WTC11 (cell line): ENCODE data around the gene DEFB127. TPM values are rescaled to one million over a fixed set of nuclear protein-coding genes. Genes with fewer than 3 reads are reported as not detected.

Source experiments
- ATAC-seq: fragments of 200-7000 bp; cut with Tn5 transposase; 2 replicates; pipeline ENCODE4 v1.10.0; 2021; ENCODE audit warnings: mild to moderate bottlenecking, moderate library complexity
- CTCF ChIA-PET: fragments of 300-600 bp; sonication (Branson Sonifier 250); formaldehyde crosslinking; loops from one replicate; lab custom pipeline; 2021; ENCODE audit warnings: antibody characterized with exemption; lab: Charles Lee
- POLR2A ChIA-PET: fragments of 350-600 bp; sonication (Branson Sonifier 250); formaldehyde crosslinking; loops from one replicate; lab custom pipeline; 2021; ENCODE audit warnings: antibody characterized with exemption; lab: Charles Lee
- DNase-seq: peaks from one replicate; pipeline ENCODE4 v3.0.0; 2021; ENCODE audit warnings: low spot score
- H3K27ac Mint-ChIP-seq: 2 replicates; pipeline ENCODE4 v1.8.0; 2021; ENCODE audit warnings: mixed read lengths
- H3K27me3 Mint-ChIP-seq: 2 replicates; pipeline ENCODE4 v1.8.0; 2021; ENCODE audit warnings: low read depth, mild to moderate bottlenecking, moderate library complexity, mixed read lengths
- H3K36me3 Mint-ChIP-seq: 2 replicates; pipeline ENCODE4 v1.8.0; 2021; ENCODE audit warnings: mixed read lengths
- H3K4me1 Mint-ChIP-seq: 2 replicates; pipeline ENCODE4 v1.8.0; 2022; ENCODE audit warnings: mixed read lengths
- H3K4me3 Mint-ChIP-seq: 2 replicates; pipeline ENCODE4 v1.8.0; 2021; ENCODE audit warnings: mild to moderate bottlenecking, moderate library complexity, mixed read lengths
- H3K9me3 Mint-ChIP-seq: 2 replicates; pipeline ENCODE4 v1.8.0; 2021; ENCODE audit warnings: mixed read lengths
- CBFB ChIP-seq: sonication (generic); formaldehyde crosslinking; IDR thresholded peaks from 2 replicates; pipeline ENCODE4 v1.8.1; 2022; ENCODE audit warnings: mild to moderate bottlenecking, low read depth, missing genetic modification reagents
- ESRRA ChIP-seq: sonication (generic); formaldehyde crosslinking; IDR thresholded peaks from 2 replicates; pipeline ENCODE4 v1.8.1; 2022; ENCODE audit warnings: mild to moderate bottlenecking, missing genetic modification reagents, borderline replicate concordance
- FOXK1 ChIP-seq: sonication (generic); formaldehyde crosslinking; IDR thresholded peaks from 2 replicates; pipeline ENCODE4 v1.8.0; 2022; ENCODE audit warnings: mild to moderate bottlenecking, moderate library complexity, missing genetic modification reagents
- FOXP1 ChIP-seq: sonication (generic); formaldehyde crosslinking; IDR thresholded peaks from 2 replicates; pipeline ENCODE4 v1.8.0; 2022; ENCODE audit warnings: missing genetic modification reagents, mild to moderate bottlenecking, moderate library complexity, borderline replicate concordance
- GTF2I ChIP-seq: fragments of 250-450 bp; sonication (Bioruptor Pico); conservative IDR thresholded peaks from 2 replicates; pipeline ENCODE4 v1.4.0; 2021; ENCODE audit warnings: mild to moderate bottlenecking
- KAT7 ChIP-seq: sonication (generic); formaldehyde crosslinking; IDR thresholded peaks from 2 replicates; pipeline ENCODE4 v1.8.1; 2023; ENCODE audit warnings: missing genetic modification reagents, mild to moderate bottlenecking, borderline replicate concordance
- MXD4 ChIP-seq: fragments of 250-450 bp; sonication (Bioruptor Pico); IDR thresholded peaks from 2 replicates; pipeline ENCODE4 v1.8.0; 2021; ENCODE audit warnings: mild to moderate bottlenecking, moderate library complexity, borderline replicate concordance
- NR3C1 ChIP-seq: sonication (generic); formaldehyde crosslinking; conservative IDR thresholded peaks from 2 replicates; pipeline ENCODE4 v1.8.1; 2023; ENCODE audit warnings: low read depth, mild to moderate bottlenecking, missing genetic modification reagents
- SP1 ChIP-seq: sonication (generic); formaldehyde crosslinking; conservative IDR thresholded peaks from 2 replicates; pipeline ENCODE4 v1.8.1; 2022; ENCODE audit warnings: missing genetic modification reagents
- ZNF219 ChIP-seq: sonication (generic); formaldehyde crosslinking; IDR thresholded peaks from 2 replicates; pipeline ENCODE4 v1.8.0; 2023; ENCODE audit warnings: missing genetic modification reagents, mild to moderate bottlenecking, borderline replicate concordance
- ZNF317 ChIP-seq: sonication (generic); formaldehyde crosslinking; IDR thresholded peaks from 2 replicates; pipeline ENCODE4 v1.8.1; 2023; ENCODE audit warnings: low read depth, mild to moderate bottlenecking, moderate library complexity, missing genetic modification reagents, borderline replicate concordance
- ZNF423 ChIP-seq: fragments of 250-450 bp; sonication (Bioruptor Pico); IDR thresholded peaks from 2 replicates; pipeline ENCODE4 v2.1.2; 2022; ENCODE audit warnings: mild to moderate bottlenecking, moderate library complexity
- total RNA-seq: library from RNA; stranded (reverse); gene quantifications from 3 replicates; pipeline ENCODE4 v1.2.3, GENCODE V29; 2021
- TF ChIP-seq, protein P1 (sequence below): fragments of 250-450 bp; sonication (Bioruptor Pico); IDR thresholded peaks from 2 replicates; pipeline ENCODE4 v1.9.0; 2021; ENCODE audit warnings: mild to moderate bottlenecking
- TF ChIP-seq, protein P2 (sequence below): sonication (generic); formaldehyde crosslinking; conservative IDR thresholded peaks from 2 replicates; pipeline ENCODE4 v1.8.1; 2022; ENCODE audit warnings: mild to moderate bottlenecking, missing genetic modification reagents
- TF ChIP-seq, protein P3 (sequence below): sonication (generic); formaldehyde crosslinking; IDR thresholded peaks from 2 replicates; pipeline ENCODE4 v1.8.0; 2023; ENCODE audit warnings: missing genetic modification reagents
- TF ChIP-seq, protein P4 (sequence below): sonication (generic); formaldehyde crosslinking; IDR thresholded peaks from 2 replicates; pipeline ENCODE4 v1.8.1; 2023; ENCODE audit warnings: mild to moderate bottlenecking, moderate library complexity, missing genetic modification reagents
- TF ChIP-seq, protein P5 (sequence below): sonication (generic); formaldehyde crosslinking; IDR thresholded peaks from 2 replicates; pipeline ENCODE4 v1.8.1; 2022; ENCODE audit warnings: mild to moderate bottlenecking, moderate library complexity, missing genetic modification reagents
- TF ChIP-seq, protein P6 (sequence below): sonication (generic); formaldehyde crosslinking; IDR thresholded peaks from 2 replicates; pipeline ENCODE4 v1.8.0; 2022; ENCODE audit warnings: missing genetic modification reagents
- TF ChIP-seq, protein P7 (sequence below): sonication (generic); formaldehyde crosslinking; conservative IDR thresholded peaks from 2 replicates; pipeline ENCODE4 v1.8.1; 2023; ENCODE audit warnings: mild to moderate bottlenecking, low read depth, missing genetic modification reagents, moderate library complexity

Gene DEFB127
- total RNA-seq, 1 experiment from 2014 or later: not detected

DNA sequence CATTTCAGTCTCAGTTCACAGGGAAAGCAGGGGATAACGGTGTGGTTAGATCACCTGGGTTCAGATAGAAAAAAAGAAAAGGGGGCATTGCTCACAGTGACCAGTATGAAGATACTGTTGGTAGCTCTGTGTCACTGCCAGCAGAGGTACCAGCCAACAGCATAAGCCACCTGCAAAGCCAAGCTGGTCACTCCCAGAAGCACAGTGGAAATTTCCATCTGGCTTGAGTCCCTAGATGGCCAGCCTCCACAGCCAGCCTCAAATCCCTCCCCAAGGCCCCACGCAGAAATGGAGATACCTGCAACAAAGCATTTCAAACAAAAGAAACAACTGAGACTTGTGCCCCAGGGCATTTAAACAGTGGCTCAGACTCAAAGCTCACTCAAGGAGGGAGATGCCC lies 11.6 kb downstream of the DEFB127 start:
- no peak for DNase-seq
- Mint-ChIP-seq H3K9me3 (no peaks in the 10 kb centered on the region; the same call in 1 of the 2 replicates), H3K4me3 (no peak overlapping the region), H3K4me1 (no peaks in the 10 kb centered on the region), H3K27ac (no peak overlapping the region), H3K27me3 (peaks cover 24% of the 10 kb centered on the region), H3K36me3 (no peaks in the 10 kb centered on the region)
- ChIA-PET CTCF (interaction anchor here (0.8 kb wide), 1 partner anchor 31 kb away, joined by 3 read pairs; no protein-coding TSS in a partner anchor), POLR2A (no interaction called here)
- TF ChIP-seq CBFB (no peak), SP1 (CRISPR knock-in tag) (no peak), GTF2I (CRISPR knock-in tag) (no peak), ZNF317 (CRISPR knock-in tag) (no peak), FOXP1 (CRISPR knock-in tag) (no peak), NR3C1 (CRISPR knock-in tag) (no peak)
- TF ChIP-seq, protein P1, sequence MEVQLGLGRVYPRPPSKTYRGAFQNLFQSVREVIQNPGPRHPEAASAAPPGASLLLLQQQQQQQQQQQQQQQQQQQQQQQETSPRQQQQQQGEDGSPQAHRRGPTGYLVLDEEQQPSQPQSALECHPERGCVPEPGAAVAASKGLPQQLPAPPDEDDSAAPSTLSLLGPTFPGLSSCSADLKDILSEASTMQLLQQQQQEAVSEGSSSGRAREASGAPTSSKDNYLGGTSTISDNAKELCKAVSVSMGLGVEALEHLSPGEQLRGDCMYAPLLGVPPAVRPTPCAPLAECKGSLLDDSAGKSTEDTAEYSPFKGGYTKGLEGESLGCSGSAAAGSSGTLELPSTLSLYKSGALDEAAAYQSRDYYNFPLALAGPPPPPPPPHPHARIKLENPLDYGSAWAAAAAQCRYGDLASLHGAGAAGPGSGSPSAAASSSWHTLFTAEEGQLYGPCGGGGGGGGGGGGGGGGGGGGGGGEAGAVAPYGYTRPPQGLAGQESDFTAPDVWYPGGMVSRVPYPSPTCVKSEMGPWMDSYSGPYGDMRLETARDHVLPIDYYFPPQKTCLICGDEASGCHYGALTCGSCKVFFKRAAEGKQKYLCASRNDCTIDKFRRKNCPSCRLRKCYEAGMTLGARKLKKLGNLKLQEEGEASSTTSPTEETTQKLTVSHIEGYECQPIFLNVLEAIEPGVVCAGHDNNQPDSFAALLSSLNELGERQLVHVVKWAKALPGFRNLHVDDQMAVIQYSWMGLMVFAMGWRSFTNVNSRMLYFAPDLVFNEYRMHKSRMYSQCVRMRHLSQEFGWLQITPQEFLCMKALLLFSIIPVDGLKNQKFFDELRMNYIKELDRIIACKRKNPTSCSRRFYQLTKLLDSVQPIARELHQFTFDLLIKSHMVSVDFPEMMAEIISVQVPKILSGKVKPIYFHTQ: no peak
- TF ChIP-seq, protein P2, sequence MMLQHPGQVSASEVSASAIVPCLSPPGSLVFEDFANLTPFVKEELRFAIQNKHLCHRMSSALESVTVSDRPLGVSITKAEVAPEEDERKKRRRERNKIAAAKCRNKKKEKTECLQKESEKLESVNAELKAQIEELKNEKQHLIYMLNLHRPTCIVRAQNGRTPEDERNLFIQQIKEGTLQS (CRISPR knock-in tag): no peak
- TF ChIP-seq, protein P3, sequence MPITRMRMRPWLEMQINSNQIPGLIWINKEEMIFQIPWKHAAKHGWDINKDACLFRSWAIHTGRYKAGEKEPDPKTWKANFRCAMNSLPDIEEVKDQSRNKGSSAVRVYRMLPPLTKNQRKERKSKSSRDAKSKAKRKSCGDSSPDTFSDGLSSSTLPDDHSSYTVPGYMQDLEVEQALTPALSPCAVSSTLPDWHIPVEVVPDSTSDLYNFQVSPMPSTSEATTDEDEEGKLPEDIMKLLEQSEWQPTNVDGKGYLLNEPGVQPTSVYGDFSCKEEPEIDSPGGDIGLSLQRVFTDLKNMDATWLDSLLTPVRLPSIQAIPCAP (CRISPR knock-in tag): no peak
- no peak for ATAC-seq

DNA sequence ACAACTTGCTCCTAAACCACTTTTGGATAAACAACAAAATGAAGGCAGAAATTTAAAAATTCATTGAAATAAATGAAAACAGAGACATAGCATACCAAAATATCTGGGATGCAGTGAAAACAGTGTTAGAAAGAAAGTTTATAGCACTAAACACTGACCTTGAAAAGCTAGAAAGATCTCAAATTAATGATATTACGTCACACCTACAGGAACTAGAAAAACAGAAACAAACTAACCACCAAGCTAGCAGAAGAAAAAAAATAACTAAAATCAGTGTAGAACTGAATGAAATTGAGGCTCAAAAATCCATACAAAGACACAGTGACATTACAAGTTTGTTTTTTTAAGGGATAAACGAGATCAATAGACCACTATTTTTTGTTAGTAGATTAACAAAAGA lies 27.0 kb downstream of the DEFB127 start:
- peaks cover 10% of the 10 kb centered on the region for H3K4me1 Mint-ChIP-seq
- H3K36me3 Mint-ChIP-seq: no peaks in the 10 kb centered on the region
- no peak overlapping the region for H3K27ac Mint-ChIP-seq
- no peak overlapping the region for H3K4me3 Mint-ChIP-seq
- ATAC-seq (no peak), DNase-seq (no peak)
- TF ChIP-seq MXD4 (CRISPR knock-in tag) (no peak), ESRRA (CRISPR knock-in tag) (no peak)
- TF ChIP-seq, protein P4, sequence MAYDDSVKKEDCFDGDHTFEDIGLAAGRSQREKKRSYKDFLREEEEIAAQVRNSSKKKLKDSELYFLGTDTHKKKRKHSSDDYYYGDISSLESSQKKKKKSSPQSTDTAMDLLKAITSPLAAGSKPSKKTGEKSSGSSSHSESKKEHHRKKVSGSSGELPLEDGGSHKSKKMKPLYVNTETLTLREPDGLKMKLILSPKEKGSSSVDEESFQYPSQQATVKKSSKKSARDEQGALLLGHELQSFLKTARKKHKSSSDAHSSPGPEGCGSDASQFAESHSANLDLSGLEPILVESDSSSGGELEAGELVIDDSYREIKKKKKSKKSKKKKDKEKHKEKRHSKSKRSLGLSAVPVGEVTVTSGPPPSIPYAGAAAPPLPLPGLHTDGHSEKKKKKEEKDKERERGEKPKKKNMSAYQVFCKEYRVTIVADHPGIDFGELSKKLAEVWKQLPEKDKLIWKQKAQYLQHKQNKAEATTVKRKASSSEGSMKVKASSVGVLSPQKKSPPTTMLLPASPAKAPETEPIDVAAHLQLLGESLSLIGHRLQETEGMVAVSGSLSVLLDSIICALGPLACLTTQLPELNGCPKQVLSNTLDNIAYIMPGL (CRISPR knock-in tag): no peak
- TF ChIP-seq, protein P5, sequence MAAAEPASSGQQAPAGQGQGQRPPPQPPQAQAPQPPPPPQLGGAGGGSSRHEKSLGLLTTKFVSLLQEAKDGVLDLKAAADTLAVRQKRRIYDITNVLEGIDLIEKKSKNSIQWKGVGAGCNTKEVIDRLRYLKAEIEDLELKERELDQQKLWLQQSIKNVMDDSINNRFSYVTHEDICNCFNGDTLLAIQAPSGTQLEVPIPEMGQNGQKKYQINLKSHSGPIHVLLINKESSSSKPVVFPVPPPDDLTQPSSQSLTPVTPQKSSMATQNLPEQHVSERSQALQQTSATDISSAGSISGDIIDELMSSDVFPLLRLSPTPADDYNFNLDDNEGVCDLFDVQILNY: no peak
- peaks cover 64% of the 10 kb centered on the region for H3K27me3 Mint-ChIP-seq
- H3K9me3 Mint-ChIP-seq: peaks cover 22% of the 10 kb centered on the region
- CTCF ChIA-PET: no interaction called here
- POLR2A ChIA-PET: no interaction called here

DNA sequence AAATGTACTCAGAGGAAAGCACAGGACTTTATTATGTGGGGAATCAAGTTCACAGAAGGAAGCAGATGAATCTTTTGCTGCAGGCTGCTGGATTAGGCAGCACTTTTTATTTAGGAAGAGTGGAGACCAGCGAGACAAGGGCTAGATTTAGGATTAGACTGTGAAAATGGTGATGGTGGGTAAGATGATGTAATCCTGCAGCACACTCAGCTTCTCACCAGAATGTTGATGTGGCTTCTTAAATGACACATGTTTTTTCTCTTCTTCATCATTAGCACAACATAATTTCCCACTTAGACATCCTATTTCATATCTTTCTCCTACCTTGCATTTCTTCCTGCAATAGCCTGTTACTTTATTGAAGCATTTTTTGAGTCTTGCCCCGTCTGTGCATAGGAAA lies 30.5 kb downstream of the DEFB127 start:
- ChIA-PET CTCF (no interaction called here), POLR2A (no interaction called here)
- ATAC-seq: no peak
- no peak for DNase-seq
- H3K4me1 Mint-ChIP-seq: peaks cover 9% of the 10 kb centered on the region
- H3K27me3 Mint-ChIP-seq: peaks cover 89% of the 10 kb centered on the region
- 0 out of 2 replicates have a peak, but pooled peaks cover 3% of the 10 kb centered on the region for H3K36me3 Mint-ChIP-seq
- H3K4me3 Mint-ChIP-seq: no peak overlapping the region
- peaks cover 53% of the 10 kb centered on the region for H3K9me3 Mint-ChIP-seq
- H3K27ac Mint-ChIP-seq: no peak overlapping the region
- TF ChIP-seq KAT7 (CRISPR knock-in tag) (no peak), FOXK1 (CRISPR knock-in tag) (no peak), ZNF219 (CRISPR knock-in tag) (no peak), ZNF423 (CRISPR knock-in tag) (no peak)
- TF ChIP-seq, protein P6, sequence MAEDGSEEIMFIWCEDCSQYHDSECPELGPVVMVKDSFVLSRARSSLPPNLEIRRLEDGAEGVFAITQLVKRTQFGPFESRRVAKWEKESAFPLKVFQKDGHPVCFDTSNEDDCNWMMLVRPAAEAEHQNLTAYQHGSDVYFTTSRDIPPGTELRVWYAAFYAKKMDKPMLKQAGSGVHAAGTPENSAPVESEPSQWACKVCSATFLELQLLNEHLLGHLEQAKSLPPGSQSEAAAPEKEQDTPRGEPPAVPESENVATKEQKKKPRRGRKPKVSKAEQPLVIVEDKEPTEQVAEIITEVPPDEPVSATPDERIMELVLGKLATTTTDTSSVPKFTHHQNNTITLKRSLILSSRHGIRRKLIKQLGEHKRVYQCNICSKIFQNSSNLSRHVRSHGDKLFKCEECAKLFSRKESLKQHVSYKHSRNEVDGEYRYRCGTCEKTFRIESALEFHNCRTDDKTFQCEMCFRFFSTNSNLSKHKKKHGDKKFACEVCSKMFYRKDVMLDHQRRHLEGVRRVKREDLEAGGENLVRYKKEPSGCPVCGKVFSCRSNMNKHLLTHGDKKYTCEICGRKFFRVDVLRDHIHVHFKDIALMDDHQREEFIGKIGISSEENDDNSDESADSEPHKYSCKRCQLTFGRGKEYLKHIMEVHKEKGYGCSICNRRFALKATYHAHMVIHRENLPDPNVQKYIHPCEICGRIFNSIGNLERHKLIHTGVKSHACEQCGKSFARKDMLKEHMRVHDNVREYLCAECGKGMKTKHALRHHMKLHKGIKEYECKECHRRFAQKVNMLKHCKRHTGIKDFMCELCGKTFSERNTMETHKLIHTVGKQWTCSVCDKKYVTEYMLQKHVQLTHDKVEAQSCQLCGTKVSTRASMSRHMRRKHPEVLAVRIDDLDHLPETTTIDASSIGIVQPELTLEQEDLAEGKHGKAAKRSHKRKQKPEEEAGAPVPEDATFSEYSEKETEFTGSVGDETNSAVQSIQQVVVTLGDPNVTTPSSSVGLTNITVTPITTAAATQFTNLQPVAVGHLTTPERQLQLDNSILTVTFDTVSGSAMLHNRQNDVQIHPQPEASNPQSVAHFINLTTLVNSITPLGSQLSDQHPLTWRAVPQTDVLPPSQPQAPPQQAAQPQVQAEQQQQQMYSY (CRISPR knock-in tag): no peak
- TF ChIP-seq, protein P7, sequence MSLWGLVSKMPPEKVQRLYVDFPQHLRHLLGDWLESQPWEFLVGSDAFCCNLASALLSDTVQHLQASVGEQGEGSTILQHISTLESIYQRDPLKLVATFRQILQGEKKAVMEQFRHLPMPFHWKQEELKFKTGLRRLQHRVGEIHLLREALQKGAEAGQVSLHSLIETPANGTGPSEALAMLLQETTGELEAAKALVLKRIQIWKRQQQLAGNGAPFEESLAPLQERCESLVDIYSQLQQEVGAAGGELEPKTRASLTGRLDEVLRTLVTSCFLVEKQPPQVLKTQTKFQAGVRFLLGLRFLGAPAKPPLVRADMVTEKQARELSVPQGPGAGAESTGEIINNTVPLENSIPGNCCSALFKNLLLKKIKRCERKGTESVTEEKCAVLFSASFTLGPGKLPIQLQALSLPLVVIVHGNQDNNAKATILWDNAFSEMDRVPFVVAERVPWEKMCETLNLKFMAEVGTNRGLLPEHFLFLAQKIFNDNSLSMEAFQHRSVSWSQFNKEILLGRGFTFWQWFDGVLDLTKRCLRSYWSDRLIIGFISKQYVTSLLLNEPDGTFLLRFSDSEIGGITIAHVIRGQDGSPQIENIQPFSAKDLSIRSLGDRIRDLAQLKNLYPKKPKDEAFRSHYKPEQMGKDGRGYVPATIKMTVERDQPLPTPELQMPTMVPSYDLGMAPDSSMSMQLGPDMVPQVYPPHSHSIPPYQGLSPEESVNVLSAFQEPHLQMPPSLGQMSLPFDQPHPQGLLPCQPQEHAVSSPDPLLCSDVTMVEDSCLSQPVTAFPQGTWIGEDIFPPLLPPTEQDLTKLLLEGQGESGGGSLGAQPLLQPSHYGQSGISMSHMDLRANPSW: no peak
